Kidney (tissue), 14 donors: ENCODE data around the gene POLR3B. TPM values are rescaled to one million over a fixed set of nuclear protein-coding genes. Genes with fewer than 3 reads are reported as not detected.

ENCODE experiments used
- DNase-seq, 5 donors: peaks; one replicate each; pipeline ENCODE4 v3.0.0-alpha.2; 2013 to 2020
- FAIRE-seq: peaks from 2 replicates; lab custom pipeline; 2012; peaks lifted over from hg19 to GRCh38; lab: Jason Lieb, UNC
- H3K27ac ChIP-seq, 2 donors: one replicate each; pipeline ENCODE4 v1.7.0; 2013; ENCODE audit warnings: low read depth in 2 of 2, low read length in 2 of 2, inconsistent platforms in 1 of 2
- H3K27me3 ChIP-seq: one replicate; pipeline ENCODE4 v1.7.1; 2013; ENCODE audit warnings: low read length, inconsistent platforms; ENCODE audit not compliant: control insufficient read depth, insufficient read depth
- H3K36me3 ChIP-seq, 3 donors: one replicate each; pipeline versions ENCODE4 v1.7.0 to v1.7.1; 2013; ENCODE audit warnings: low read length in 3 of 3, control low read depth in 1 of 3, inconsistent platforms in 1 of 3; ENCODE audit not compliant: insufficient read depth in 3 of 3, control insufficient read depth in 2 of 3
- H3K4me1 ChIP-seq, 3 donors: one replicate each; pipeline versions ENCODE4 v1.7.0 to v1.7.1; 2013; ENCODE audit warnings: low read length in 3 of 3, inconsistent platforms in 1 of 3, low read depth in 1 of 3; ENCODE audit not compliant: control insufficient read depth in 2 of 3, insufficient read depth in 2 of 3
- H3K4me3 ChIP-seq, 3 donors: one replicate each; pipeline versions ENCODE4 v1.7.0 to v1.8.1; 2013; ENCODE audit warnings: low read length in 3 of 3, control low read depth in 1 of 3, inconsistent platforms in 1 of 3
- H3K9ac ChIP-seq, 3 donors: one replicate each; pipeline versions ENCODE4 v1.7.0 to v1.7.1; 2013; ENCODE audit warnings: low read length in 3 of 3, control low read depth in 1 of 3, inconsistent platforms in 1 of 3
- H3K9me3 ChIP-seq, 3 donors: one replicate each; pipeline versions ENCODE4 v1.7.0 to v1.7.1; 2013; ENCODE audit warnings: low read length in 3 of 3, control low read depth in 1 of 3, inconsistent platforms in 1 of 3; ENCODE audit not compliant: control insufficient read depth in 2 of 3, insufficient read depth in 1 of 3
- CTCF ChIP-seq: IDR thresholded peaks from 3 replicates; pipeline ENCODE4 v1.5.1; 2012; ENCODE audit warnings: mild to moderate bottlenecking, moderate library complexity, borderline replicate concordance; ENCODE audit not compliant: insufficient read depth; ENCODE audit errors: extremely low read depth
- intact Hi-C: fragments of 100-400 bp; cut with DNase I; formaldehyde crosslinking; loops from one replicate; pipeline ENCODE4 v1.11.1; 2022
- polyA plus RNA-seq: library from polyadenylated mRNA; stranded (reverse); fragments of 350-450 nt; fragmentation: Illumina TruSeq; extraction: RNeasy Lipid Tissue Mini Kit (QIAGEN cat#74804); gene quantifications from one replicate; pipeline ENCODE4 v1.2.3, GENCODE V29; 2014; ENCODE audit warnings: low read depth, low replicate concordance; ENCODE audit not compliant: insufficient read depth
- total RNA-seq: library from RNA; stranded (reverse); fragmentation: NEBNext Ultra II Directional; extraction: Animal tissue kit (Norgen Biotek cat#: 25700); gene quantifications from one replicate; pipeline ENCODE4 v1.2.1, GENCODE V29; 2021
- donor health status: control.
- donor health status: control.
- donor health status: control.
- donor health status: control.
- donor health status: control.
- donor health status: DM: yes; HTN: yes; CAD: no.
- donor health status: Normal renal cell carcinoma (clear cell type).

POLR3B gene
- total and polyA plus RNA-seq, 2 donors from 2014 or later, result 5.2 to 9.7 TPM

- H3K27me3 ChIP-seq, result no peaks in the 10 kb centered on the region
- intact Hi-C loops, result no loop called here
- no peak for TF ChIP-seq CTCF
- no peak overlapping the region for H3K4me3 ChIP-seq
- DNase-seq (no peak), FAIRE-seq (no peak)
- no peak overlapping the region for H3K27ac ChIP-seq
- H3K9ac ChIP-seq, result no peak overlapping the region
- no peaks in the 10 kb centered on the region for H3K4me1 ChIP-seq
- no peaks in the 10 kb centered on the region for H3K9me3 ChIP-seq
- no peaks in the 10 kb centered on the region for H3K36me3 ChIP-seq
Observed at GRCh38 chr12:106522708-106523107, 165.2 kb downstream of the POLR3B start.

- Histone ChIP-seq H3K4me1 (no peaks in the 10 kb centered on the region), H3K9me3 (peaks cover 0 to 2% (median 0%) of the 10 kb centered on the region in 3 donors), H3K9ac (no peak overlapping the region), H3K27ac (no peak overlapping the region), H3K4me3 (no peak overlapping the region), H3K36me3 (no peaks in the 10 kb centered on the region), H3K27me3 (no peaks in the 10 kb centered on the region)
- TF ChIP-seq CTCF, result no peak
- FAIRE-seq (no peak), DNase-seq (no peak)
- intact Hi-C loops, result no loop called here
Observed at GRCh38 chr12:106527356-106527755, 169.8 kb downstream of the POLR3B start.

DNA sequence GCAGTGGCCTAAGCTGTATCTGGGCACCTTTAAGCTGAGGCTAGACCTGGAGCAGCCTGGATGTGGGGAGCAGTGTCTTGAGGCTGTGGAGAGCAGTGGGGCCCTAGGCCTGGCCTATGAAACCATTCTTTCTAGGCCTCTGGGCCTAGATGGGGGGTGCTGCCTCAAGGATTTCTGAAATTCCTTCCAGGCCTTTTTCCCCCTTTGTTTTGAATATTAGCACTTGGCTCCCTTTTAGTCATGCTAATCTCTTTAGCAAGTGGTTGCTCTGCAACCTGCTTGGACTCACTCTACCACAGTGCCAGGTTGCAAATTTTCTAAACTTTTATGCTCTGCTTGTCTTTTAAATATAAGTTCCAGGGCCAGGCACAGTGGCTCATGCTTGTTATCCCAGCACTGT lies 183.7 kb downstream of the POLR3B start:
- Histone ChIP-seq H3K27me3 (no peaks in the 10 kb centered on the region), H3K27ac (no peak overlapping the region), H3K9ac (no peak overlapping the region), H3K36me3 (no peaks in the 10 kb centered on the region), H3K4me1 (no peaks in the 10 kb centered on the region), H3K4me3 (no peak overlapping the region), H3K9me3 (no peaks in the 10 kb centered on the region)
- FAIRE-seq (no peak), DNase-seq (no peak)
- TF ChIP-seq CTCF, result no peak
- intact Hi-C loops, result no loop called here

- Histone ChIP-seq H3K4me1 (no peaks in the 10 kb centered on the region), H3K27me3 (no peaks in the 10 kb centered on the region), H3K9me3 (no peaks in the 10 kb centered on the region), H3K4me3 (no peak overlapping the region), H3K9ac (no peak overlapping the region), H3K27ac (no peak overlapping the region), H3K36me3 (no peaks in the 10 kb centered on the region)
- DNase-seq (no peak), FAIRE-seq (no peak)
- TF ChIP-seq CTCF, result no peak
- intact Hi-C loops, result no loop called here
Observed at GRCh38 chr12:106551410-106551809, 193.9 kb downstream of the POLR3B start.
